Gastrocnemius medialis (tissue), 4 donors: Measurements from ENCODE around the gene ZNF716.

Experiments used
- POLR2A ChIP-seq, 2 donors: fragments of 450-650 bp; IDR thresholded peaks; one replicate each; pipeline ENCODE4 v1.6.1; 2017; ENCODE audit warnings: antibody characterized with exemption in 2 of 2, mild to moderate bottlenecking in 2 of 2, moderate library complexity in 2 of 2
- TF ChIP-seq, protein P1 (sequence below), 5 experiments: fragments of 450-650 bp in 3 of 5; fragments of 200-600 bp in 2 of 5; sonication (generic) in 2 of 5; IDR thresholded peaks in 4 of 5; conservative IDR thresholded peaks in 1 of 5; 1 replicate in 4 of 5; 2 replicates in 1 of 5; pipeline ENCODE4 v1.5.1; 2016 to 2019; ENCODE audit warnings: antibody characterized with exemption in 5 of 5, mild to moderate bottlenecking in 3 of 5, moderate library complexity in 3 of 5

DNA sequence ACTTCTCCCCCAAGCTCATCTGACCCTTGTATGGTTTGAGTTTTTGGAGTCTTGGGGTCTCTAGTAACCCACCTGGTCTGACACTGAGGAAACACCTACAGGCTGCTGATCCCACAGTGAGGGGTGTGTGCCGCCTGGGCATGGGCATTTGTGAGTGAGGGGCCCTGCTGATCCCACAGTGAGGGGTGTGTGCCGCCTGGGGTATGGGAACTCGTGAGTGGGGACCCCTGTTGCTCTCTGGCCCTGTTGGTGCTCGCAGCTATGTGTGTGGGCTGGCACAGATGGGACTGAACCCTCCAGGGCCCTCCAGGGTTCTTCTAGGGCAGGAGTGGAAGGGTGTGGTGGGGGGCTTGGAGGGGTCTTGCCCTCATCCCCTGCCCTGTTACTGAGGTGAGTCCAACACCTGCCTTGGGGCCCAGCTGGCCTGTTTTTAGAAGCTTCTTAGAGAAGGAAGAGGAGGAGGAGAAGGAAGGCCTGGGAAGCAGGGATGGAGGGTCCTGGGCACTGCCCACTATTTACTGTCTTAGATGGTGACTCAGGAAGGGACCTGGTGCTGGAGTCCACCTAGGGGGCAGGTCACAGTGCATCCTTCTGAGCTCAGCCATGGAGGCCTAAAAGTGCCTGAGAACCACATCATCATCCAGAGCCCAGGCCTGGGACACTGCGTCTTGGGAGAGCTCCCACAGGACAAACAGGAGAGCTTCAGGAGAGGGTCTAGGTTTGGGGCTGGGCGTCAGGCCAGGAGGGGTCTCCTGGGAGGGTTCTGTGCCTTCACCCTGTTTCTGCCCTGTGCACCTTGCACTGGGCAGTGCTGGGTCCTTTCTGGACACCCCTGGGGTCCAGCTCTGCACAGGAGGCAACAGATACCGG lies 36.2 kb upstream of the ZNF716 start:
- no peak for TF ChIP-seq POLR2A (IDR thresholded peaks at IDR 0.05)
- TF ChIP-seq, protein P1, sequence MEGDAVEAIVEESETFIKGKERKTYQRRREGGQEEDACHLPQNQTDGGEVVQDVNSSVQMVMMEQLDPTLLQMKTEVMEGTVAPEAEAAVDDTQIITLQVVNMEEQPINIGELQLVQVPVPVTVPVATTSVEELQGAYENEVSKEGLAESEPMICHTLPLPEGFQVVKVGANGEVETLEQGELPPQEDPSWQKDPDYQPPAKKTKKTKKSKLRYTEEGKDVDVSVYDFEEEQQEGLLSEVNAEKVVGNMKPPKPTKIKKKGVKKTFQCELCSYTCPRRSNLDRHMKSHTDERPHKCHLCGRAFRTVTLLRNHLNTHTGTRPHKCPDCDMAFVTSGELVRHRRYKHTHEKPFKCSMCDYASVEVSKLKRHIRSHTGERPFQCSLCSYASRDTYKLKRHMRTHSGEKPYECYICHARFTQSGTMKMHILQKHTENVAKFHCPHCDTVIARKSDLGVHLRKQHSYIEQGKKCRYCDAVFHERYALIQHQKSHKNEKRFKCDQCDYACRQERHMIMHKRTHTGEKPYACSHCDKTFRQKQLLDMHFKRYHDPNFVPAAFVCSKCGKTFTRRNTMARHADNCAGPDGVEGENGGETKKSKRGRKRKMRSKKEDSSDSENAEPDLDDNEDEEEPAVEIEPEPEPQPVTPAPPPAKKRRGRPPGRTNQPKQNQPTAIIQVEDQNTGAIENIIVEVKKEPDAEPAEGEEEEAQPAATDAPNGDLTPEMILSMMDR (IDR thresholded peaks at IDR 0.05 in 4 of 5, conservative IDR thresholded peaks at IDR 0.05 in 1 of 5) = no peak
